ENCODE data around the gene CALML6. TPM values are rescaled to one million over a fixed set of nuclear protein-coding genes. Genes with fewer than 3 reads are reported as not detected.

Gene CALML6
- total and polyA plus RNA-seq, 2 of the 4 experiments (the other 2 are of a cell fraction) = 0.91 TPM; not detected in 1

GRCh38 chr1:1877865-1878436 lies 37.1 kb upstream of the CALML6 start:
- Histone ChIP-seq H3K4me1 (ENCODE audit: control insufficient read depth, insufficient read depth, low read length) (peaks cover 17% of the 10 kb centered on the region), H3K4me2 (ENCODE audit: low read depth, low read length) (no peak overlapping the region), H3K27ac (ENCODE audit: insufficient read depth, low read length) (no peak overlapping the region), H3K4me3 (ENCODE audit: insufficient read depth, low read depth, low read length) (no peak overlapping the region), H3K79me1 (ENCODE audit: low read depth in 1 of 2, low read length in 2 of 2) (peaks cover 0 to 53% of the 10 kb centered on the region in 2 experiments; a peak in 2 of 4 replicates), H2AK9ac (replicated peaks; ENCODE audit: low read depth, low read length, poor library complexity) (no peak overlapping the region), H3K27me3 (ENCODE audit: control insufficient read depth, insufficient read depth, low read length) (no peaks in the 10 kb centered on the region), H2BK5ac (ENCODE audit: low read depth, low read length, poor library complexity, severe bottlenecking) (no peak overlapping the region), H2BK120ac (ENCODE audit: low read depth, low read length) (no peak overlapping the region), H4K20me1 (ENCODE audit: insufficient read depth, low read length) (peaks cover 100% of the 10 kb centered on the region), H4K91ac (ENCODE audit: insufficient read depth, low read depth, low read length) (no peak overlapping the region), H3K9me3 (ENCODE audit: control insufficient read depth, insufficient read depth, low read length) (no peaks in the 10 kb centered on the region), H2BK15ac (ENCODE audit: low read depth, low read length) (no peak overlapping the region), H3K14ac (replicated peaks; ENCODE audit: low read depth, low read length) (no peak overlapping the region), H3K9me1 (ENCODE audit: insufficient read depth, low read length) (peaks cover 56% of the 10 kb centered on the region), H3K36me3 (ENCODE audit: control insufficient read depth, insufficient read depth, low read length) (peaks cover 31% of the 10 kb centered on the region), H4K8ac (ENCODE audit: low read depth in 2 of 2, low read length in 2 of 2) (no peak overlapping the region), H2BK20ac (ENCODE audit: low read depth, low read length) (no peak overlapping the region), H3K23ac (ENCODE audit: low read depth, low read length) (no peak overlapping the region), H3K4ac (ENCODE audit: low read depth, low read length) (no peak overlapping the region), H3K18ac (ENCODE audit: low read depth, low read length) (no peak overlapping the region), H2AFZ (replicated peaks; ENCODE audit: low read length, poor library complexity) (no peak overlapping the region), H3K9ac (ENCODE audit: low read depth, low read length) (no peak overlapping the region), H2AK5ac (ENCODE audit: low read depth, low read length) (no peak overlapping the region), H4K5ac (ENCODE audit: low read depth, low read length) (no peak overlapping the region), H3K56ac (ENCODE audit: extremely low read depth, insufficient read depth, low read length) (no peak overlapping the region)
- ChIA-PET POLR2A (ENCODE audit: unreplicated experiment) (no interaction called here), CTCF (interaction anchor here (1.1 kb wide), 1 partner anchor 31 kb away, joined by 3 read pairs; no protein-coding TSS in a partner anchor)
- TF ChIP-seq POLR2A (IDR thresholded peaks at IDR 0.05; ENCODE audit: low read depth, low read length) = no peak
- TF ChIP-seq SMC3 (IDR thresholded peaks at IDR 0.05; ENCODE audit: low read depth, low read length) = no peak
- TF ChIP-seq MXI1 (IDR thresholded peaks at IDR 0.05; ENCODE audit: borderline replicate concordance, low read depth, low read length) = no peak
- no peak for TF ChIP-seq CHD1 (IDR thresholded peaks at IDR 0.05; ENCODE audit: low read depth, low read length)
- TF ChIP-seq NFE2L2 (IDR thresholded peaks at IDR 0.05; ENCODE audit: low read depth, low read length) = no peak
- no peak for ATAC-seq (ENCODE audit: low read depth)
- no TSS peak for BruUV-seq (replicated peaks)
- dilution Hi-C loops (cut with HindIII; ENCODE audit: low sequenced_read_pairs, unreplicated experiment) = no loop called here
- 100% methylated on average over 1 of the region's 5 CpGs; no CpG with 5 or more reads in 1 of the 2 experiments for WGBS, 2 experiments (ENCODE audit: extremely low coverage in 2 of 2, insufficient read length in 1 of 2)
- intact Hi-C loops (cut with micrococcal nuclease) = no loop called here
- DNase-seq = no peak
- in situ Hi-C loops (cut with MboI; ENCODE audit: low sequenced_read_pairs) = no loop called here

Data from IMR-90 (cell line).